ENCODE measurements around the gene MAP3K9. TPM values are rescaled to one million over a fixed set of nuclear protein-coding genes. Genes with fewer than 3 reads are reported as not detected.

Gene MAP3K9
- total RNA-seq, 1 donor from 2014 or later: 3.0 TPM

DNA sequence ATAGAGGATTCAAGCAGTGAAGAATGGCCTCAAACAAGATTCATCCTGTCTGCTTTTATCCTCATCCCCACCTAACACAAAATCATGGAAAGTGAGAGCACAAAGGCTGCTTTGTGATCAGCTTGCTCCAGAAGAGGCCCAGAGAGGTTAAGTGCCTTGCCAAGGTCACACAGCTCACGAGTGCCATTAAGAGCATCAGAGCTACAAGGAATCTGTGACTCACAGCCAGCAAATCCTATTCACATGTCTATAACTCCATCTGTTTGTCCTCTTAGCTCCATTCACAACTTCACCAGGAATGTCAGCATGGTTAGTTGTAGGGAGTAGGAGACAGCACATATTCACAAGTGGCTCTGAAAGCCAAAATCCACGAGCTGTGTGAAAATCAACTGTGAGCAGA lies 87.8 kb downstream of the MAP3K9 start:
- Mint-ChIP-seq H3K27me3 (ENCODE audit: low read depth) (peaks cover 6% of the 10 kb centered on the region), H3K4me1 (ENCODE audit: low read depth) (peaks cover under 1% of the 10 kb centered on the region), H3K9me3 (ENCODE audit: low read depth) (no peaks in the 10 kb centered on the region), H3K36me3 (ENCODE audit: low read depth) (no peaks in the 10 kb centered on the region), H3K4me3 (ENCODE audit: unreplicated experiment) (no peak overlapping the region), H3K27ac (ENCODE audit: unreplicated experiment) (no peak overlapping the region)
- DNase-seq (ENCODE audit: low spot score): no peak
- TF ChIP-seq, protein P1, sequence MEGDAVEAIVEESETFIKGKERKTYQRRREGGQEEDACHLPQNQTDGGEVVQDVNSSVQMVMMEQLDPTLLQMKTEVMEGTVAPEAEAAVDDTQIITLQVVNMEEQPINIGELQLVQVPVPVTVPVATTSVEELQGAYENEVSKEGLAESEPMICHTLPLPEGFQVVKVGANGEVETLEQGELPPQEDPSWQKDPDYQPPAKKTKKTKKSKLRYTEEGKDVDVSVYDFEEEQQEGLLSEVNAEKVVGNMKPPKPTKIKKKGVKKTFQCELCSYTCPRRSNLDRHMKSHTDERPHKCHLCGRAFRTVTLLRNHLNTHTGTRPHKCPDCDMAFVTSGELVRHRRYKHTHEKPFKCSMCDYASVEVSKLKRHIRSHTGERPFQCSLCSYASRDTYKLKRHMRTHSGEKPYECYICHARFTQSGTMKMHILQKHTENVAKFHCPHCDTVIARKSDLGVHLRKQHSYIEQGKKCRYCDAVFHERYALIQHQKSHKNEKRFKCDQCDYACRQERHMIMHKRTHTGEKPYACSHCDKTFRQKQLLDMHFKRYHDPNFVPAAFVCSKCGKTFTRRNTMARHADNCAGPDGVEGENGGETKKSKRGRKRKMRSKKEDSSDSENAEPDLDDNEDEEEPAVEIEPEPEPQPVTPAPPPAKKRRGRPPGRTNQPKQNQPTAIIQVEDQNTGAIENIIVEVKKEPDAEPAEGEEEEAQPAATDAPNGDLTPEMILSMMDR (IDR thresholded peaks at IDR 0.05): no peak

GRCh38 chr14:70718383-70719118 lies 90.8 kb downstream of the MAP3K9 start:
- Mint-ChIP-seq H3K27me3 (ENCODE audit: low read depth) (peaks cover 16% of the 10 kb centered on the region), H3K9me3 (ENCODE audit: low read depth) (no peaks in the 10 kb centered on the region), H3K4me3 (ENCODE audit: unreplicated experiment) (no peak overlapping the region), H3K36me3 (ENCODE audit: low read depth) (no peaks in the 10 kb centered on the region), H3K27ac (ENCODE audit: unreplicated experiment) (no peak overlapping the region), H3K4me1 (ENCODE audit: low read depth) (peaks cover 6% of the 10 kb centered on the region)
- no peak for DNase-seq (ENCODE audit: low spot score)
- TF ChIP-seq, protein P1 (IDR thresholded peaks at IDR 0.05): no peak

- Mint-ChIP-seq H3K36me3 (ENCODE audit: low read depth) (no peaks in the 10 kb centered on the region), H3K4me1 (ENCODE audit: low read depth) (peaks cover 16% of the 10 kb centered on the region), H3K4me3 (ENCODE audit: unreplicated experiment) (no peak overlapping the region), H3K9me3 (ENCODE audit: low read depth) (no peaks in the 10 kb centered on the region), H3K27ac (ENCODE audit: unreplicated experiment) (no peak overlapping the region), H3K27me3 (ENCODE audit: low read depth) (peaks cover 16% of the 10 kb centered on the region)
- TF ChIP-seq, protein P1 (IDR thresholded peaks at IDR 0.05): no peak
- DNase-seq (ENCODE audit: low spot score): no peak
Observed at GRCh38 chr14:70716958-70717357, 92.4 kb downstream of the MAP3K9 start.

- Mint-ChIP-seq H3K27ac (ENCODE audit: unreplicated experiment) (no peak overlapping the region), H3K4me3 (ENCODE audit: unreplicated experiment) (no peak overlapping the region)
- DNase-seq (ENCODE audit: low spot score): no peak
Observed at GRCh38 chr14:70716483-70716882, 92.8 kb downstream of the MAP3K9 start.

DNA sequence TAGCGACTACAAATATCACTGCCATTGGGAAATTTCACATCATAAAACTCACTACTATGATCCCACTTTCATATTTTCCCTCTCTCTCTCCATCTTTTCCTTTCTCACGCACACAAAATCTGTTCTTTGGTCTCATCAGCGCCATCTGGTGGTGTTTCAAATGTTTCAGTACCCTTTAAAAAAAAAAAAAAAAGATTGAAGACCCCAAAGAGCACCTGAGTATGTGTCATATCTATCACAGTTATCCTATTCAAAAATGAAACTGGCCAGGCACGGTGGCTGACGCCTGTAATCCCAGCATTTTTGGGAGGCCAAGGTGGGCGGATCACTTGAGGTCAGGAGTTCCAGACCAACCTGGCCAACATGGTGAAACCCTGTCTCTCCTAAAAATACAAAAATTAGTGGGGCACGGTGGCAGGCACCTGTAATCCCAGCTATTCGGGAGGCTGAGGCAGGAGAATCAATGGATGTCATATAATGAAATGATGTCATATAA lies 95.2 kb downstream of the MAP3K9 start:
- H3K9me3 Mint-ChIP-seq (ENCODE audit: low read depth): no peaks in the 10 kb centered on the region
- H3K27ac Mint-ChIP-seq (ENCODE audit: unreplicated experiment): peak overlapping the region; percentile 1
- peaks cover 27% of the 10 kb centered on the region for H3K27me3 Mint-ChIP-seq (ENCODE audit: low read depth)
- H3K4me3 Mint-ChIP-seq (ENCODE audit: unreplicated experiment): no peak overlapping the region
- peaks cover 16% of the 10 kb centered on the region for H3K4me1 Mint-ChIP-seq (ENCODE audit: low read depth)
- TF ChIP-seq, protein P1 (IDR thresholded peaks at IDR 0.05): peak; percentile 97
- no peaks in the 10 kb centered on the region for H3K36me3 Mint-ChIP-seq (ENCODE audit: low read depth)
- DNase-seq (ENCODE audit: low spot score): no peak

More at GRCh38 chr14:70716483-70716882, 92.8 kb downstream of the MAP3K9 start:
- peaks cover 16% of the 10 kb centered on the region for H3K4me1 Mint-ChIP-seq (ENCODE audit: low read depth)
- TF ChIP-seq, protein P1 (IDR thresholded peaks at IDR 0.05): no peak
- H3K9me3 Mint-ChIP-seq (ENCODE audit: low read depth): no peaks in the 10 kb centered on the region
- H3K36me3 Mint-ChIP-seq (ENCODE audit: low read depth): no peaks in the 10 kb centered on the region
- peaks cover 18% of the 10 kb centered on the region for H3K27me3 Mint-ChIP-seq (ENCODE audit: low read depth)
